H1 (cell line): Measurements from ENCODE around the gene MUC2. TPM values are rescaled to one million over a fixed set of nuclear protein-coding genes. Genes with fewer than 3 reads are reported as not detected.

Experiments
- CTCF ChIA-PET: fragments of 300-600 bp; sonication (Branson Sonifier 250); formaldehyde crosslinking; loops from one replicate; lab custom pipeline; 2021; ENCODE audit not compliant: partially characterized antibody; lab: Charles Lee
- POLR2A ChIA-PET: fragments of 300-600 bp; sonication (Branson Sonifier 250); formaldehyde crosslinking; loops from one replicate; lab custom pipeline; 2021; ENCODE audit warnings: inconsistent platforms; ENCODE audit not compliant: partially characterized antibody; lab: Charles Lee
- DNase-seq, 2 experiments: peaks; one replicate each; pipeline versions ENCODE4 v3.0.0 to v3.0.0-alpha.2; 2010 to 2022; ENCODE audit warnings: low spot score in 2 of 2, low read depth in 1 of 2, mixed read lengths in 1 of 2
- FAIRE-seq: peaks from 2 replicates; lab custom pipeline; 2011; peaks lifted over from hg19 to GRCh38; lab: Jason Lieb, UNC
- H2AFZ ChIP-seq: 2 replicates; pipeline ENCODE4 v1.8.1; 2012; ENCODE audit warnings: low read length, inconsistent platforms
- H2AK5ac ChIP-seq: 2 replicates; pipeline ENCODE4 v1.6.1; 2013; ENCODE audit warnings: low read depth, low read length
- H2BK120ac ChIP-seq: replicated peaks from 2 replicates; pipeline ENCODE3; 2013; ENCODE audit warnings: low read depth, low read length, inconsistent platforms
- H2BK12ac ChIP-seq: 2 replicates; pipeline ENCODE4 v1.6.1; 2013; ENCODE audit warnings: low read depth, low read length
- H2BK15ac ChIP-seq: 2 replicates; pipeline ENCODE4 v1.6.1; 2013; ENCODE audit warnings: low read length
- H2BK20ac ChIP-seq: 2 replicates; pipeline ENCODE4 v1.6.1; 2013; ENCODE audit warnings: low read length
- H2BK5ac ChIP-seq: 2 replicates; pipeline ENCODE4 v1.6.1; 2013; ENCODE audit warnings: low read depth, low read length
- H3K14ac ChIP-seq: 2 replicates; pipeline ENCODE4 v1.6.1; 2013; ENCODE audit warnings: inconsistent platforms; ENCODE audit not compliant: insufficient read length
- H3K18ac ChIP-seq: 2 replicates; pipeline ENCODE4 v1.6.1; 2013; ENCODE audit warnings: low read length; ENCODE audit errors: extremely low read depth
- H3K23ac ChIP-seq: 2 replicates; pipeline ENCODE4 v1.6.1; 2013; ENCODE audit warnings: inconsistent platforms; ENCODE audit not compliant: insufficient read length
- H3K23me2 ChIP-seq: 2 replicates; pipeline ENCODE4 v1.6.1; 2013; ENCODE audit warnings: low read depth, low read length
- H3K27ac ChIP-seq: 2 replicates; pipeline ENCODE4 v1.6.1; 2011; ENCODE audit warnings: low read depth, low read length, inconsistent platforms
- H3K27me3 ChIP-seq, 4 experiments: replicated peaks in 1 of 4; 1 replicate in 1 of 4; 2 replicates in 3 of 4; pipeline versions ENCODE4 v1.6.1 to v1.8.1; 2011 to 2013; ENCODE audit warnings: low read length in 3 of 4, mild to moderate bottlenecking in 3 of 4, inconsistent platforms in 2 of 4, mixed read lengths in 2 of 4, moderate library complexity in 1 of 4; ENCODE audit not compliant: control insufficient read depth in 3 of 4, insufficient read depth in 3 of 4; ENCODE audit errors: extremely low read depth in 1 of 4
- H3K36me3 ChIP-seq, 4 experiments: 2 replicates each; pipeline versions ENCODE4 v1.6.1 to v1.8.1; 2011 to 2013; ENCODE audit warnings: mild to moderate bottlenecking in 4 of 4, low read length in 3 of 4, moderate library complexity in 2 of 4, control low read depth in 1 of 4, inconsistent platforms in 1 of 4; ENCODE audit not compliant: insufficient read depth in 4 of 4, control insufficient read depth in 2 of 4
- H3K4ac ChIP-seq: replicated peaks from 2 replicates; pipeline ENCODE3; 2013; ENCODE audit warnings: low read length, low read depth, mixed read lengths, inconsistent platforms; ENCODE audit not compliant: insufficient read length
- H3K4me1 ChIP-seq, 4 experiments: replicated peaks in 1 of 4; 1 replicate in 1 of 4; 2 replicates in 3 of 4; pipeline versions ENCODE4 v1.6.1 to v1.8.1; 2011 to 2013; ENCODE audit warnings: low read length in 3 of 4, inconsistent platforms in 2 of 4, mixed read lengths in 1 of 4; ENCODE audit not compliant: insufficient read depth in 4 of 4, control insufficient read depth in 3 of 4
- H3K4me2 ChIP-seq, 2 experiments: 2 replicates each; pipeline versions ENCODE4 v1.6.1 to v1.8.1; 2011 to 2013; ENCODE audit warnings: low read depth in 2 of 2, low read length in 2 of 2, control low read depth in 1 of 2, inconsistent platforms in 1 of 2, mild to moderate bottlenecking in 1 of 2; ENCODE audit not compliant: insufficient read depth in 1 of 2
- H3K4me3 ChIP-seq, 4 experiments: fragments of 200-600, 300-600 bp in 1 of 4; sonication (generic), shearing (Covaris generic), sonication (Bioruptor Twin) in 1 of 4; 2 replicates each; pipeline versions ENCODE4 v1.5.1 to v1.8.1; 2011 to 2016; ENCODE audit warnings: low read length in 4 of 4, low read depth in 3 of 4, control low read depth in 2 of 4, inconsistent platforms in 2 of 4, mild to moderate bottlenecking in 2 of 4, mixed read lengths in 1 of 4, moderate library complexity in 1 of 4; ENCODE audit not compliant: insufficient read depth in 2 of 4; ENCODE audit errors: extremely low read depth in 1 of 4
- H3K56ac ChIP-seq: replicated peaks from 2 replicates; pipeline ENCODE3; 2013; ENCODE audit warnings: low read depth, mild to moderate bottlenecking, mixed read lengths, low read length, inconsistent platforms; ENCODE audit not compliant: insufficient read length
- H3K79me1 ChIP-seq: 2 replicates; pipeline ENCODE4 v1.6.1; 2013; ENCODE audit warnings: low read depth, low read length, control low read depth
- H3K79me2 ChIP-seq, 2 experiments: 2 replicates each; pipeline versions ENCODE4 v1.6.1 to v1.8.1; 2012 to 2013; ENCODE audit warnings: low read length in 2 of 2, mild to moderate bottlenecking in 2 of 2, inconsistent platforms in 1 of 2; ENCODE audit not compliant: insufficient read depth in 2 of 2, control insufficient read depth in 1 of 2
- H3K9ac ChIP-seq, 4 experiments: replicated peaks in 1 of 4; 1 replicate in 1 of 4; 2 replicates in 3 of 4; pipeline versions ENCODE4 v1.6.1 to v1.8.1; 2011 to 2013; ENCODE audit warnings: low read depth in 3 of 4, low read length in 3 of 4, control low read depth in 2 of 4, mild to moderate bottlenecking in 2 of 4, moderate library complexity in 2 of 4, inconsistent platforms in 1 of 4; ENCODE audit errors: extremely low read depth in 1 of 4
- H3K9me3 ChIP-seq, 2 experiments: 2 replicates each; pipeline versions ENCODE4 v1.6.1 to v1.8.1; 2012 to 2013; ENCODE audit warnings: mild to moderate bottlenecking in 2 of 2, moderate library complexity in 2 of 2, control low read depth in 1 of 2, inconsistent platforms in 1 of 2, low read depth in 1 of 2, low read length in 1 of 2, mixed read lengths in 1 of 2; ENCODE audit not compliant: insufficient read depth in 2 of 2
- H4K20me1 ChIP-seq, 2 experiments: replicated peaks in 1 of 2; 2 replicates each; pipeline versions ENCODE3 to v1.8.1; 2011 to 2013; ENCODE audit warnings: inconsistent platforms in 2 of 2, low read length in 2 of 2, mild to moderate bottlenecking in 1 of 2; ENCODE audit not compliant: insufficient read depth in 2 of 2, control insufficient read depth in 1 of 2
- H4K5ac ChIP-seq: 2 replicates; pipeline ENCODE4 v1.6.1; 2013; ENCODE audit warnings: low read length, low read depth, mixed read lengths, inconsistent platforms; ENCODE audit not compliant: insufficient read length
- H4K8ac ChIP-seq: 2 replicates; pipeline ENCODE4 v1.8.0; 2013; ENCODE audit warnings: mild to moderate bottlenecking, moderate library complexity, low read length, inconsistent platforms; ENCODE audit not compliant: insufficient read depth; ENCODE audit errors: extremely low read depth
- H4K91ac ChIP-seq: replicated peaks from 2 replicates; pipeline ENCODE3; 2013; ENCODE audit warnings: low read length, mixed read lengths, inconsistent platforms; ENCODE audit not compliant: insufficient read length
- CBX8 ChIP-seq: fragments of 300-800, 300-1000 bp; sonication (generic); IDR thresholded peaks from 2 replicates; pipeline ENCODE4 v1.7.1; 2016; ENCODE audit warnings: low read depth, low read length, borderline replicate concordance
- CHD1 ChIP-seq: IDR thresholded peaks from 2 replicates; pipeline ENCODE4 v1.6.1; 2012; ENCODE audit warnings: low read depth, low read length, improper control_type of control experiment
- CREB1 ChIP-seq: IDR thresholded peaks from 2 replicates; pipeline ENCODE4 v1.6.1; 2012; ENCODE audit warnings: inconsistent platforms
- KDM4A ChIP-seq: IDR thresholded peaks from one replicate; pipeline ENCODE4 v1.7.1; 2012; ENCODE audit warnings: low read depth, mild to moderate bottlenecking, moderate library complexity, low read length, inconsistent platforms; ENCODE audit not compliant: severe bottlenecking
- KDM5A ChIP-seq: fragments of 200-600 bp; IDR thresholded peaks from 2 replicates; pipeline ENCODE4 v1.7.1; 2012; ENCODE audit warnings: mild to moderate bottlenecking, low read length, inconsistent platforms, mixed read lengths
- RAD21 ChIP-seq, 2 experiments: IDR thresholded peaks in 1 of 2; conservative IDR thresholded peaks in 1 of 2; 2 replicates each; pipeline ENCODE4 v1.6.1; 2011; ENCODE audit warnings: low read depth in 2 of 2, low read length in 2 of 2, improper control_type of control experiment in 1 of 2, inconsistent platforms in 1 of 2, mild to moderate bottlenecking in 1 of 2, moderate library complexity in 1 of 2
- RFX5 ChIP-seq: IDR thresholded peaks from 2 replicates; pipeline ENCODE4 v1.6.1; 2011; ENCODE audit warnings: low read depth, low read length, improper control_type of control experiment, borderline replicate concordance
- SP1 ChIP-seq: IDR thresholded peaks from 2 replicates; pipeline ENCODE4 v1.6.1; 2011; ENCODE audit warnings: low read depth, low read length
- TAF1 ChIP-seq: IDR thresholded peaks from 2 replicates; pipeline ENCODE4 v1.6.1; 2011; ENCODE audit warnings: mild to moderate bottlenecking, low read depth, low read length
- TCF12 ChIP-seq: IDR thresholded peaks from 2 replicates; pipeline ENCODE4 v1.6.1; 2011; ENCODE audit warnings: low read depth, mild to moderate bottlenecking, low read length
- TEAD4 ChIP-seq: IDR thresholded peaks from 2 replicates; pipeline ENCODE4 v1.6.1; 2012; ENCODE audit warnings: low read depth, low read length, inconsistent platforms, mixed read lengths
- WGBS, 2 experiments: shearing (Covaris generic) in 1 of 2; methylation state at CpG; one replicate each; pipeline versions ENCODE4 v1.1.6 to v1.1.7; 2013 to 2015; ENCODE audit warnings: low lambda C conversion rate in 2 of 2, mixed read lengths in 2 of 2, inconsistent platforms in 1 of 2, low coverage in 1 of 2, missing lambda C conversion rate in 1 of 2; ENCODE audit not compliant: insufficient replicate concordance in 2 of 2, insufficient coverage in 1 of 2, insufficient read length in 1 of 2; ENCODE audit errors: extremely low coverage in 1 of 2, missing lambda C conversion rate in 1 of 2; 5-methylcytosine and 5-hydroxymethylcytosine counted together
- polyA plus RNA-seq, 7 experiments: library from polyadenylated mRNA; depleted of rRNA in 3 of 7; stranded (reverse) in 5 of 7; unstranded in 2 of 7; fragments of >200 nt in 5 of 7; fragments of 200-250 nt in 2 of 7; gene quantifications; 1 replicate in 5 of 7; 2 replicates in 1 of 7; 4 replicates in 1 of 7; pipeline versions ENCODE4 v1.2.1 to v1.2.3, GENCODE V29; 2011 to 2013; ENCODE audit warnings: missing spikeins in 2 of 7, mixed read lengths in 2 of 7
- total RNA-seq: library from RNA; stranded (reverse); fragmentation: NEBNext Ultra II Directional; extraction: Animal tissue kit (Norgen Biotek cat#: 25700); gene quantifications from 2 replicates; pipeline ENCODE4 v1.2.1, GENCODE V29; 2021

MUC2 gene
- total and polyA plus RNA-seq, 2 of the 8 experiments (the other 6 are each of a cell fraction or from before 2014, with no cell fraction given) = not detected

GRCh38 chr11:1086171-1087102, 11.8 kb downstream of the MUC2 start:
- 87% methylated on average over 31 of the region's 31 CpGs; no CpG with 5 or more reads in 1 of the 2 experiments for WGBS, 2 experiments

More at GRCh38 chr11:1086171-1087102, 11.8 kb downstream of the MUC2 start:
- Histone ChIP-seq H3K56ac (no peak overlapping the region), H3K23me2 (no peaks in the 10 kb centered on the region), H3K9me3 (peaks cover 15 to 35% of the 10 kb centered on the region in 2 experiments), H3K27me3 (no peaks in the 10 kb centered on the region), H4K5ac (no peak overlapping the region), H3K4me1 (no peaks in the 10 kb centered on the region), H2BK120ac (no peak overlapping the region), H2BK5ac (no peak overlapping the region), H2BK20ac (no peak overlapping the region), H3K27ac (no peak overlapping the region), H3K4me2 (no peak overlapping the region), H2BK15ac (no peak overlapping the region), H2AFZ (no peak overlapping the region), H4K91ac (no peak overlapping the region), H3K18ac (no peak overlapping the region), H3K9ac (no peak overlapping the region), H4K8ac (no peak overlapping the region), H3K4me3 (no peak overlapping the region), H3K36me3 (peaks cover 0 to 3% (median 0%) of the 10 kb centered on the region in 4 experiments; a peak in 1 of 8 replicates), H3K4ac (no peak overlapping the region), H3K79me2 (no peaks in the 10 kb centered on the region), H3K79me1 (peaks cover 2% of the 10 kb centered on the region; the same call in 1 of the 2 replicates), H3K23ac (no peak overlapping the region), H3K14ac (no peak overlapping the region), H2AK5ac (no peak overlapping the region), H4K20me1 (peaks cover 0 to under 1% of the 10 kb centered on the region in 2 experiments), H2BK12ac (no peak overlapping the region)
- TF ChIP-seq SP1 (no peak), RAD21 (IDR thresholded peaks at IDR 0.05 in 1 of 2, conservative IDR thresholded peaks at IDR 0.05 in 1 of 2; ENCODE audit: low read depth in 2 of 2, low read length in 2 of 2) (no peak), KDM4A (no peak), TAF1 (no peak), TCF12 (no peak), RFX5 (no peak), TEAD4 (no peak), CREB1 (no peak), KDM5A (no peak), CHD1 (no peak), CBX8 (no peak)
- ChIA-PET POLR2A (no interaction called here), CTCF (no interaction called here)
- FAIRE-seq = no peak
- no peak for DNase-seq
